ENCODE results near the gene CDCA8.
"Not testable (repeated sequence)": the region's sequence is repeated elsewhere in the genome, so short reads cannot be mapped to it uniquely, and the experiment has no call there.

Gene CDCA8

GRCh38 chr1:37738619-37739018, 46.3 kb downstream of the CDCA8 start:
- not testable (repeated sequence) for DNase-seq (ENCODE audit: low spot score)

- DNase-seq (ENCODE audit: low spot score): no peak
Measured at GRCh38 chr1:37739222-37739621, 46.9 kb downstream of the CDCA8 start.

DNA sequence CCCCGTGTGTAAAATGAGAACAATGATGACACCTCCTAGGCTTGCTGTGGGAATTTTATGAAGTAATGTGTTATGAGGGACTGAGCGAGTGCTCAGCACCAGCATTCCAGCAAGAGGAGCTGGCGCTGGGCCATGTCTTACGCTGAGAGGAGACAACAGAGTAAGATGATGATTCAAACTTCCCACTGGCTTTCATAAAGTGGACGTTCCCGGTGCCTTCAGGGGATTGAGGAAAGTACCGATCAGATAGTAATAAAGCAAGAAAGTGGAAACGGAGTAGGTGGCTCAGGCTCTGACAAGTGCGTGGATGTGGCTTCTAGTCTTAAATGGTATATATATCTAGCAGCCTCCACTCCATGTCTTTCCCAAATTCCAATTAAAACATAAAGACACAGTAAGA, 48.8 kb downstream of the CDCA8 start:
- DNase-seq (ENCODE audit: low spot score): no peak

DNA sequence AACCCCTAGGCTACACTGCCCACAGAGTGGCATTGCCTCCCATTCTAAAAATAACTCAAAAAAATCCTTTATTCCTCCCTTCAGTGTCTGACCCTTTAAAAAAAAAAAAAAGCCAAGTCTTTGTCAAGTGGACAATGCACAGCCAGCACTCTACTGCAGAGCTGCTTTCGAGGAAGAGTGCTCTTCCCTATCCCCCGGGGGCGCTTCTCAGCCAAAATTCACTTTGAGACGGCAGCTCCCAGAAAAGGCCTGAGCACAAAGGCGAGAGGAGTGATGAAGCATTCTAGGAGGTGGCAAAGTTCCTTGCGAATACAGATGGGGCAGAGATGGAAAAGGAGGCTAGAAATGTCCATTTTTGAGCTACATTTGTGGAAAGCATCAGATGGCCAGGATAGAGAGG, 49.3 kb downstream of the CDCA8 start:
- DNase-seq (ENCODE audit: low spot score): no peak

- no peak for DNase-seq (ENCODE audit: low spot score)
Measured at GRCh38 chr1:37746806-37747205, 54.5 kb downstream of the CDCA8 start.

- no peak for DNase-seq (ENCODE audit: low spot score)
Measured at GRCh38 chr1:37748565-37748964, 56.2 kb downstream of the CDCA8 start.

GRCh38 chr1:37752213-37752582, 59.9 kb downstream of the CDCA8 start:
- DNase-seq (ENCODE audit: low spot score): no peak

GRCh38 chr1:37752583-37753471, 60.5 kb downstream of the CDCA8 start:
- no peak for DNase-seq (ENCODE audit: low spot score)

GRCh38 chr1:37753473-37754321, 61.4 kb downstream of the CDCA8 start:
- DNase-seq (ENCODE audit: low spot score): no peak

DNA sequence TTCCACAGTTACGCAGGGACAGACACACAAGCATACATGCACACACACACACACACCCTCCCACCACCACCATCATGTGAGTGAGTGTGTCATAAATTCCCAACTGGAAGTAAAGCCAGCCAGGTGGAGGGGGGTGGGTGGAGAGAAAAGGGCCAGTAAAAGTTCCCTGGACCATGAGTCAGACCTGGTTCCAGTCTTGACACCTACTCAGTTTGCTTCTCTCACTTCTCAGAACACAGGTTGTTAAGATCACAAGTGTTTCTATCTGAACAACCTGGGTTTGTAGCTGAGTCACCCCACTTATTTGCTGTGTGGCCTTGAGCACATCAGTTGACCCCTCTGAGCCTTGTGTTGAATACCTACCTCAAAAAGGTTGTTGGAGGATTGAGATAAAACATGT, 63.0 kb downstream of the CDCA8 start:
- no peak for DNase-seq (ENCODE audit: low spot score)

DNA sequence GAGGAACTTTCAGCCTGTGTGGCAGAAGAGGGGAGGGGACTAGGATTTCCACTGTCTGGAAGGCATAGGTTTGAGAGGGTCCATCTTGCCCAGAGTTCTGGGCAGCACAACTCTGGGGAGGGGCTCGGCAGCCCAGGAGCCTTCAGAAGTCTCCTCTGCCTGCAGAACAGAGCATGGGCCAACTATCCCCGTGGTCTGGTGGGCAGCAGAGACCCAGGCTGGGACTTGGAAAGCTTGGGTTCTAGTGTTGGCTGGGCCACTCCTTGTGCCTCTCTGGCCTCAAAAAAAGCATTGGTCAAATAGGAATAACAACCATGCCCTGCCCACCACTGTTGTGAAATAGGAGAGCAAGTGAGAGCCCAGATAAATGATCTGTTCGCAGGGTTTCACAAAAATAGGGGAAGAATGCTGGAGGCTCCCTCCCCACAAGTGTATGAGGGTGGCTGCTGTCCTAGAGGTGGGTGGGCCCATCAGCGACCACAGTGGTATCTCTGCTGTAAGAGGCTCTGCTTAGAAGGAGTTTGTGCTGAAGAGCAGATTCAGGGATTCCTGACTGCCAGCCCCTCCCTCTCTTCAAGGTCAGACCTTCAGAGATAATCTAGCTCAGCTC, 63.7 kb downstream of the CDCA8 start:
- no peak for DNase-seq (ENCODE audit: low spot score)
